Kidney capillary endothelial cell (primary cell): ENCODE results near the gene TMEM131.
"Not testable (repeated sequence)": the region's sequence is repeated elsewhere in the genome, so short reads cannot be mapped to it uniquely, and the experiment has no call there.

ENCODE experiments used
- DNase-seq: peaks from one replicate; pipeline ENCODE4 v3.0.0-alpha.2; 2018; ENCODE audit warnings: low spot score

The TMEM131 gene

GRCh38 chr2:98022067-98022466 lies 26.3 kb upstream of the TMEM131 start:
- DNase-seq, result not testable (repeated sequence)

GRCh38 chr2:98020992-98021713 lies 25.4 kb upstream of the TMEM131 start:
- no peak for DNase-seq

- DNase-seq, result no peak
Observed at GRCh38 chr2:98020516-98020915, 24.8 kb upstream of the TMEM131 start.

GRCh38 chr2:98016908-98017670 lies 21.3 kb upstream of the TMEM131 start:
- no peak for DNase-seq

GRCh38 chr2:98015671-98016070 lies 19.9 kb upstream of the TMEM131 start:
- DNase-seq, result no peak

GRCh38 chr2:98014379-98014778 lies 18.6 kb upstream of the TMEM131 start:
- DNase-seq, result no peak

GRCh38 chr2:98013407-98014042 lies 17.8 kb upstream of the TMEM131 start:
- no peak for DNase-seq

GRCh38 chr2:98012561-98012991 lies 16.8 kb upstream of the TMEM131 start:
- no peak for DNase-seq

- no peak for DNase-seq
Observed at GRCh38 chr2:98009887-98010760, 14.4 kb upstream of the TMEM131 start.

GRCh38 chr2:98008415-98008814 lies 12.7 kb upstream of the TMEM131 start:
- DNase-seq, result no peak

GRCh38 chr2:98006378-98006777 lies 10.6 kb upstream of the TMEM131 start:
- no peak for DNase-seq

- DNase-seq, result no peak
Observed at GRCh38 chr2:98004613-98005012, 8.9 kb upstream of the TMEM131 start.

GRCh38 chr2:98004047-98004446 lies 8.3 kb upstream of the TMEM131 start:
- no peak for DNase-seq

- DNase-seq, result no peak
Observed at GRCh38 chr2:97999536-97999935, 3.8 kb upstream of the TMEM131 start.

- DNase-seq, result no peak
Observed at GRCh38 chr2:97998431-97999005, 2.8 kb upstream of the TMEM131 start.

- no peak for DNase-seq
Observed at GRCh38 chr2:97997784-97998392, 2.1 kb upstream of the TMEM131 start.

- DNase-seq, result no peak
Observed at GRCh38 chr2:97996679-97997078, 931 bp upstream of the TMEM131 start.

- peak; percentile 38 for DNase-seq
Observed at GRCh38 chr2:97995026-97995733, 568 bp downstream of the TMEM131 start.

- no peak for DNase-seq
Observed at GRCh38 chr2:97994476-97994875, 1.3 kb downstream of the TMEM131 start.

GRCh38 chr2:97993926-97994325 lies 1.8 kb downstream of the TMEM131 start:
- no peak for DNase-seq
